ENCODE data around the gene TTC33.
"Not testable (repeated sequence)": the region's sequence is repeated elsewhere in the genome, so short reads cannot be mapped to it uniquely, and the experiment has no call there.

Gene TTC33

GRCh38 chr5:40714001-40714400 is 41.8 kb downstream of the TTC33 start:
- DNase-seq = no peak

GRCh38 chr5:40710575-40710974 is 45.2 kb downstream of the TTC33 start:
- not testable (repeated sequence) for DNase-seq

GRCh38 chr5:40705484-40705883 is 50.3 kb downstream of the TTC33 start:
- not testable (repeated sequence) for DNase-seq

- not testable (repeated sequence) for DNase-seq
Observed at GRCh38 chr5:40702027-40702426, 53.7 kb downstream of the TTC33 start.

- DNase-seq = no peak
Observed at GRCh38 chr5:40700116-40700782, 55.5 kb downstream of the TTC33 start.

GRCh38 chr5:40694433-40694832 is 61.3 kb downstream of the TTC33 start:
- DNase-seq = no peak

- no peak for DNase-seq
Observed at GRCh38 chr5:40691894-40692293, 63.9 kb downstream of the TTC33 start.

GRCh38 chr5:40690267-40690666 is 65.5 kb downstream of the TTC33 start:
- DNase-seq = no peak

GRCh38 chr5:40689438-40689837 is 66.3 kb downstream of the TTC33 start:
- DNase-seq = peak; percentile 51

- no peak for DNase-seq
Observed at GRCh38 chr5:40688996-40689395, 66.8 kb downstream of the TTC33 start.

- peak; percentile 86 for DNase-seq
Observed at GRCh38 chr5:40688127-40688761, 67.5 kb downstream of the TTC33 start.

GRCh38 chr5:40687321-40687720 is 68.4 kb downstream of the TTC33 start:
- peak; percentile 38 for DNase-seq

GRCh38 chr5:40685976-40686486 is 69.7 kb downstream of the TTC33 start:
- DNase-seq = no peak

GRCh38 chr5:40685193-40685592 is 70.6 kb downstream of the TTC33 start:
- no peak for DNase-seq

- DNase-seq = no peak
Observed at GRCh38 chr5:40683305-40683704, 72.5 kb downstream of the TTC33 start.

GRCh38 chr5:40682154-40683017 is 73.4 kb downstream of the TTC33 start:
- DNase-seq = no peak

- DNase-seq = peak; percentile 47
Observed at GRCh38 chr5:40681363-40682153, 74.2 kb downstream of the TTC33 start.

GRCh38 chr5:40680741-40681362 is 74.9 kb downstream of the TTC33 start:
- peak; percentile 55 for DNase-seq

GRCh38 chr5:40679913-40680681 is 75.7 kb downstream of the TTC33 start, which contains the start of gene PTGER4:
Gene PTGER4 (plus strand): TSS chr5:40679915. CDS start chr5:40680994, 1,079 bp downstream.
- peak; percentile 49 for DNase-seq

GRCh38 chr5:40679148-40679912 is 76.4 kb downstream of the TTC33 start:
- peak; percentile 94 for DNase-seq

All from activated naive CD4-positive, alpha-beta T cell treated with Interleukin-2 at 50 U/mL for 16 hours (primary cell).